GM19372 (cell line): ENCODE results near the gene SCNN1B.
"Not testable (repeated sequence)": the region's sequence is repeated elsewhere in the genome, so short reads cannot be mapped to it uniquely, and the experiment has no call there.

ENCODE experiments used
- ATAC-seq: cut with Tn5 transposase; IDR thresholded peaks from one replicate; pipeline ENCODE4 v1.9.1; 2021; ENCODE audit warnings: mild to moderate bottlenecking, low read depth, moderate library complexity; ENCODE audit not compliant: unreplicated experiment

Gene SCNN1B, protein sequence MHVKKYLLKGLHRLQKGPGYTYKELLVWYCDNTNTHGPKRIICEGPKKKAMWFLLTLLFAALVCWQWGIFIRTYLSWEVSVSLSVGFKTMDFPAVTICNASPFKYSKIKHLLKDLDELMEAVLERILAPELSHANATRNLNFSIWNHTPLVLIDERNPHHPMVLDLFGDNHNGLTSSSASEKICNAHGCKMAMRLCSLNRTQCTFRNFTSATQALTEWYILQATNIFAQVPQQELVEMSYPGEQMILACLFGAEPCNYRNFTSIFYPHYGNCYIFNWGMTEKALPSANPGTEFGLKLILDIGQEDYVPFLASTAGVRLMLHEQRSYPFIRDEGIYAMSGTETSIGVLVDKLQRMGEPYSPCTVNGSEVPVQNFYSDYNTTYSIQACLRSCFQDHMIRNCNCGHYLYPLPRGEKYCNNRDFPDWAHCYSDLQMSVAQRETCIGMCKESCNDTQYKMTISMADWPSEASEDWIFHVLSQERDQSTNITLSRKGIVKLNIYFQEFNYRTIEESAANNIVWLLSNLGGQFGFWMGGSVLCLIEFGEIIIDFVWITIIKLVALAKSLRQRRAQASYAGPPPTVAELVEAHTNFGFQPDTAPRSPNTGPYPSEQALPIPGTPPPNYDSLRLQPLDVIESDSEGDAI

DNA sequence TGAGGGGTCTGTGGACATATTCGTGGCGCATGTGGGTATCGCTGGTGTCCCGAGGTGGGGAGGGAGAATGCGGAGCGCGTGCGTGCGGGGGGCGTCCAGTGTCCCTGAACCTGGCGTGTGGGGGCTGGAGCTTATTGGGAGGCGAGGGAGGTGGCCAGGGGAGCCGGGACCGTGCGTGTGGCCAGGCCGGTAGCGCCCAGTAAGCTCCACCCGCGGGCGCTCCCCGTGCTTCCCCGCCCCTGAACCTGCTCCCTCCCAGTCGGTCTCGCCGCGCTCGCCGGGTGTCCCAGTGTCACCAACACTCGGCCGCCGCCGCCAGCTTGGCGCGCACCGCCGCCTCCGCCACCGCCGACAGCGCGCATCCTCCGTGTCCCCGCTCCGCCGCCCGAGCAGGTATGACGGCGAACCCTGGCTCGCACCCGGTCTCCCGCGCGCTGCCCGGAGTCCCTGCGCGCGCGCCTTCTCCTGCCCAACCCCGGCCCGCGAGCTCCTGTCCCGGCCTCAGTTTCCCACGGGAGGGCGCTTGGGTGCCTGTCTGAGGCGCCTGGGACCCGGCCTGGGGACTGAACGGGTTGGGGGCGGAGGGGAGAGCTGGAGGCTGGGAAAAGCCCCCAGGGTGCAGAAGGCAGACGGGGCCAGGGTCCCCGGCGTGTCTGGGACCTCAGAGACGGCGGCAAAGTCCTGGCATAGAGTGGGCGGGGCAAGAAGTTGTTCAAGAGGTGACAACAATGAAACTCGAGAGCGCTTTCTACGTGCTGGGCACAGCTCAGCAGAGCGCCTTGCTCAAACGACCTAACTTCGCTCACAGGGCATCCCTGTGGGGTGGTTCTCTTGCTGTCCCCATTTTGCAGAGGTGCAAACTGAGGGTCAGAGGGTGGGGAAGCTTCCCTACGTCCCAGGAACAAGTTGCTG lies at the start of gene SCNN1B:
TSS of gene SCNN1B (plus strand) at position 258 of the 912 bp plus-strand sequence. CDS start 46,298 bp downstream, outside the sequence.
- ATAC-seq, result no peak

DNA sequence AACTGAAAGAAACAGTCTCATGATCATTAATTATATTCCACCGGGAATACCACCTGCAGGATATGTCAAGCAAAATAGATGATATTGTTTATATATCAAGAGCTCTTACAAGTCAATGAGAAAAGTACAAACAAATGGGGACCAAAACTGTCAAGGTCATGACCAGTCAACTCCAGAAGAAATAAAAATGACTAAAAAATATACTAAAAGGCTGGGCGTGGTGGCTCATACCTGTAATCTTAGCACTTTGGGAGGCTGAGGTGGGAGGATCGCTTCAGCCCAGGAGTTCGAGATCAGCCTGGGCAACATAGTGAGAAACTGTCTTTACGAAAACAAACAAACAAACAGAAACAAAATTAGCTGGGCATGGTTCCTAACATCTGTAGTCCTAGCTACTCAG lies 49.8 kb upstream of the SCNN1B start:
- no peak for ATAC-seq

GRCh38 chr16:23253650-23254049 lies 48.5 kb upstream of the SCNN1B start:
- ATAC-seq, result not testable (repeated sequence)

DNA sequence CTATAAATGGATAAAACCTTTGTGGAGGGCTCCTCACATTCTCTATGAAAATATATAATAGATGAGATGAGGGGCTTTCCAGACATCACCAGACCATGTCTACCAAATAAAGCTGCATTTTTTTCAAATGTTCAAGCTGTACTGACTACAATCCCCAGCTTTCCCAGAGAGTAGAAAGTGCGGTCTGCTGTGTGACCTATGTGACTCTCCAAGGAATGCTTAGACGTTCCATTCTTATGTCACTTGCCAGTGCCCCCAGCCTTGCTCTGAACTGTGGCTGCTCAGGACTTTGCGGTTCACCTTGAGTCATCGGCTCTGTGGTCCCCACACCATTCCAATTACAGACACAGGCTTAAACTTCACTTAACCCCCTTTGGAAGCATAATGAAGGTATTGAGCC lies 47.8 kb upstream of the SCNN1B start:
- no peak for ATAC-seq

- ATAC-seq, result no peak
Observed at GRCh38 chr16:23255000-23255399, 47.1 kb upstream of the SCNN1B start.

GRCh38 chr16:23256440-23256839 lies 45.7 kb upstream of the SCNN1B start:
- ATAC-seq, result no peak

DNA sequence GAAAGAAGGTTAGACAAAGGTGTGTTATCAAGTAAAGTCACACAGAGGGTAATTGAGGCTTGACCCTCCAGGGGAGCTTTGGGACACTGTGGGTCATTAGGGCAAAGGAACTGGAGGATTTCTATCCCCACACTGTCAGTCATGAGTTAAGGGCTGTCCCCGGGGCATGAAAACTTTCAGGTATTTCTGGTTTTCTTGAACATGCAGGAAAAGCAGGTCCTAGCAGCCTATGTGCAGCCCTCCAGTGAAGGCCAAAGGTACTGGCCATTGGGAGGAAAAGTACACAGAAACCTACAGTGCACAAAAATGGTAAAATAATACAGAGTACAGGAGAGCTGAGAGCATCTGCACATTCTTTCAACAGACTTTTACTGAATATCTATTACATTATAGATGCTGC lies 44.4 kb upstream of the SCNN1B start:
- ATAC-seq, result no peak

DNA sequence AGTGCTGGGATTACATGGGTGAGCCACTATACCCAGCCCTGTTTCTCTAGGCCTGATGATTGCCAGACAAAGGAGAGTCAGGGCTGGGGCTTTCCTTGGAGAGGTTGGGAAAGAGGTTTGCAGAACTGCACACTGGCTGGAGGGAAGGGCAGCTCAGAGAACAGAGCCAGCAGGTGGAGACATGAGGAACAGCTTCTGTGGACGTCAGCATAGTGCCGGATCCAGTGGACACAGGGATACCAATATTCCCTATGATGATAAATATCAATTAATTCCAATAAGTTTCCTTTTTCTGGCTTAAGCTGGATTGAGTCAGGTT lies 43.2 kb upstream of the SCNN1B start:
- ATAC-seq, result no peak

- ATAC-seq, result no peak
Observed at GRCh38 chr16:23267647-23268046, 34.5 kb upstream of the SCNN1B start.

DNA sequence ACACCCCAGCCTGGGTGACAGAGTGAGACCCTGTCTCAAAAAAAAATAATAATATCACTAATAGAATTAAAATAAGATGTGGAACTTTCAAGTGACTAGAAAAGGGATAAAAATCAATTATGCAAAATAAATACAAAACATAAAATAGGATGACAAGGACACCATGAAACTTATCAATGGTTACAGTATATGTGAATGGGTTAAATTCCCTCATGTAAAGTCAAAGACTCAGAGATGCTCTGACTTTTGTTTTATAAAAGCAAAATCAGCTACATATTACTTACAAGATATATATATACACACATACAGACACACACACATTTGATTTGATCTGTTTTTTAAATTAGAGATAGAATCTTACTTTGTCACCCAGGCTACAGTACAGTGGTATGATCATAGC lies 33.5 kb upstream of the SCNN1B start:
- no peak for ATAC-seq

GRCh38 chr16:23269248-23269953 lies 32.7 kb upstream of the SCNN1B start:
- no peak for ATAC-seq

DNA sequence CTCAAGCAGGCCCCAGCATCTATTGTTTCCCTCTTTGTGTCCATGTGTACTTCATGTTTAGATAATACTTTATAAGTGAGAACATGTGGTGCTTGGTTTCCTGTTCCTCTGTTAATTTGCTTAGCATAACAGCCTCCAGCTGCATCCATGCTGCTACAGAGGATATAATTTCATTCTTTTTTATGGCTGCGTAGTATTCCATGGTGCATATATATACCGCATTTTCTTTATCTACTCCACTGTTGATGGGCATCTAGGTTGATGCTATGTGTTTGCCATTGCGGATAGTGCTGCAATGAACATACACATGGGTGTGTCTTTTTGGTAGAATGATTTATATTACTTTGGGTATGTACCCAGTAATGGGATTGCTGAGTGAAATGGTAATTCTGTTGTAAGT lies 31.4 kb upstream of the SCNN1B start:
- no peak for ATAC-seq

DNA sequence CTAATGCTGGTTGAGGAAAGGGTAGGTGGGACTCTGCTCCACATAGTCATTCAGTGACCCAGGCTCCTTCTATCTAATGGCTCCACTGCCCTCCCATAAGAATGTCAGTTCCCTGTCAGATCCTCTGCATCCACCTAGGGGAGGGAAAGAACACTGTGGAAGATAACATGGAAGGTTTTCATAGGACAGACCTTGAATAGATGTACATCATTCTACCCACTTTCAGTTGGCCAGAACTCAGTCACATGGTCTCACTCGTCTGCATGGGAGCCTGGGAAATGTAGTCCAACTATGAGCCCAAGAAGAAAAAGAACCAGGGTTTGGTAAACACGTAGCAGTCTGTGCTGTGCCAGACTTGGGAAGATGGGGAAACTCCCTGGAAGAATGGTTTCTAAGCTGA lies 27.1 kb upstream of the SCNN1B start:
- no peak for ATAC-seq

DNA sequence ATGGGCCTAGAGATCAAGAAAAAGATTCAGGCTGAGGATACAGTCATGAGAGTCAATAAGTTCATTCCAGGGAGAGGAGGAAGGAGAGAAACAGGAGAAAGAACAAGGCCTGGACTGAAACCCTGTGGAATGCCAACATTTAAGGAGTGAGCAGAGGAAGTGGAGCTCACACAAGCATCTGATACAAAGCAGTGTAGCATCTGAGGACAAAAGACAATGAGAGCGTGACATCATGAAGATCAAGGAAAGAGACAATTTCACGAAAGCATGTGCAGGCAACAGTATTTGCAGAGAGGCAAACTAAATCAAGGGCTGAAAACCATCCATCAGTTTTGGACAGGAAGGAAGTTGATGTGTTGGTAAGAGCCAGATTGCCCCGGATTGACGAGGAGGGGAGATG lies 25.3 kb upstream of the SCNN1B start:
- ATAC-seq, result no peak

GRCh38 chr16:23278031-23278430 lies 24.1 kb upstream of the SCNN1B start:
- ATAC-seq, result no peak

- no peak for ATAC-seq
Observed at GRCh38 chr16:23279721-23280153, 22.4 kb upstream of the SCNN1B start.

DNA sequence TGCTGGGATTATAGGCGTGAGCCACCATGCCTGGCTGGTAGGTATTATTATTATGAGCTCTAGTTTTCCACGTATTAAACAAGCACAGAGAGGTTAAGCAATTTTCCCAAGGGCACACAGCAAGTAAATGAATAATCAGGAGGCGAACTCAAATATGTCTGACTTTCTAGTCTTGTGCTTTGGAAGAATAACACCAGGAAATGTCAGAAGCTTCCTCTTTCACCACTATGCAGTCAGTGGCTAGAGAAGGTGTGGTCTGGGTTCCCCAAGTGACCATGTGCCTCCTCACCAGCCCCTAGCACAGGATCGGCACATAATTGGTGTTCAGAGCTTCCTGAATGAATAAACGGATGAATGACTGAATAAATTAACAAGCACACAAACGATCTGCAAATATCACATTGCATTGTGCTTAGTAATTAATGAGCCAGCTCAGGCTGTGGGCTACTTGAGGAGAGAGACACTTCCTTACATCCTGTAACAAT lies 21.6 kb upstream of the SCNN1B start:
- no peak for ATAC-seq

- no peak for ATAC-seq
Observed at GRCh38 chr16:23282568-23282967, 19.5 kb upstream of the SCNN1B start.

DNA sequence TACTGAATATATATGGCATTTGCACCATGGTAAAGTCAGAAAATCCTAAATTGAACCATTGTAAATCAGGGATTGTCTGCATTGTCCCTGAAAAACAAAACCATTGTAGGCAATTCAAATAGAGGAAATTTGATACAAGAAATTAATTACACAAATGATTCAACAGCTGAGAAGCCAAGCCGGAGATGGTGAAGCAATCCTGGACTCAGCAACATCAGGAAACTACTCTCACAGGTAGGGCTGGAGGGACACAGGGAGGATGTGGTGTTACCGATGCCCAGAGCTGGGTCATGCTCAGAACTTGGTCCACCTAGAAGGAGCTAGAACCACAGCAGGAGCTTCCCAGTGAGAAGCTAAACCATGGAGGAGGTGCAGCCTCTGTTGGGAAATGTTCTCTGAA lies 18.5 kb upstream of the SCNN1B start:
- ATAC-seq, result no peak

DNA sequence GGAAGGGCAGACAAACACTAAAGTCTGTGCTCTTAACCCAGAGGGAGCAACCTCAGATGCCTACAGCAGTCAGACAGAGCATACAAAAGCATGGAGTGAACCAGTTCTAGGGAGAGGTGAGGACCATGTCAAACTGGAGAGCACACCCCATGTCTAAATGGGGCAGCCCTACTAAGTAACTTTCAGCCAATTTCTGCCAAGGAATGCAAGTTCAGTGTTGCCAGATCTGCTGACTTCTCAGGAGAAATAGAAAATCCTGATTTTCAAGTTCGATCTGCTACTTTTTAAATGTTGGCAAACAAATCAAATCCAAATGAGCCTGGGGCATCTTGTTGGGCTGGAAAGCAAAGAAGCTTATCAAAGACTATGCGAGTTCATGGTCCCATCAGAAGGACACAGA lies 17.5 kb upstream of the SCNN1B start:
- ATAC-seq, result no peak
